Measurements from ENCODE around the gene SH3TC2.

DNA sequence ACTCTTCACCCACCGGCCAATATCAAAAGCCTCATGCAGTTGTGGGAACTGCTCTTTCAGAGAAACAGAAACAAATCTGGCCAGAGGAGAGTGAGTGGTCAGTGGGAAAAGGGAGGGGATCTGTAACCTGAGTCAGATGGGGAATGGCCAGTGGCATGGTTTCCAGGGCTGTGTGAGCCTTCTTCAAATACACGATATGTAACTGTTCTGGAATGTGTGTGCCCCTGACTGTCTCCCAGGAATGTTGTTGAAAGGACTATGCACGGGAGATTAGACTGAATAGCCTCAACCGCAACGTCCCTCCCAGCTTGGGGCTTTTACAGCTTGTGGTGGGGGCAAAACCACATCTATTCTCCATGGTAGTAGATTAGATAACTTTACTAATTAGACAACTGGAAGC lies 60.8 kb downstream of the SH3TC2 start:
- TF ChIP-seq ELF4 (IDR thresholded peaks at IDR 0.05), result no peak
- TF ChIP-seq L3MBTL2 (conservative IDR thresholded peaks at IDR 0.05), result no peak
- TF ChIP-seq FOXM1 (IDR thresholded peaks at IDR 0.05; ENCODE audit: borderline replicate concordance), result no peak
- no peak for TF ChIP-seq NFRKB (IDR thresholded peaks at IDR 0.05)
- TF ChIP-seq SP1 (IDR thresholded peaks at IDR 0.05), result no peak
- no peak for TF ChIP-seq FOXA1 (IDR thresholded peaks at IDR 0.05)
- no peak for TF ChIP-seq ZNF384 (IDR thresholded peaks at IDR 0.05)
- TF ChIP-seq SUZ12 (IDR thresholded peaks at IDR 0.05), result no peak
- no peak for TF ChIP-seq TARDBP (IDR thresholded peaks at IDR 0.05)

All from HEK293T (cell line).